DMS153 (cell line): ENCODE results near the gene F10.
"Not testable (repeated sequence)": the region's sequence is repeated elsewhere in the genome, so short reads cannot be mapped to it uniquely, and the experiment has no call there.

Experiments
- DNase-seq: peaks from one replicate; lab custom pipeline; 2025; lab: John Stamatoyannopoulos, UW

Gene F10

DNA sequence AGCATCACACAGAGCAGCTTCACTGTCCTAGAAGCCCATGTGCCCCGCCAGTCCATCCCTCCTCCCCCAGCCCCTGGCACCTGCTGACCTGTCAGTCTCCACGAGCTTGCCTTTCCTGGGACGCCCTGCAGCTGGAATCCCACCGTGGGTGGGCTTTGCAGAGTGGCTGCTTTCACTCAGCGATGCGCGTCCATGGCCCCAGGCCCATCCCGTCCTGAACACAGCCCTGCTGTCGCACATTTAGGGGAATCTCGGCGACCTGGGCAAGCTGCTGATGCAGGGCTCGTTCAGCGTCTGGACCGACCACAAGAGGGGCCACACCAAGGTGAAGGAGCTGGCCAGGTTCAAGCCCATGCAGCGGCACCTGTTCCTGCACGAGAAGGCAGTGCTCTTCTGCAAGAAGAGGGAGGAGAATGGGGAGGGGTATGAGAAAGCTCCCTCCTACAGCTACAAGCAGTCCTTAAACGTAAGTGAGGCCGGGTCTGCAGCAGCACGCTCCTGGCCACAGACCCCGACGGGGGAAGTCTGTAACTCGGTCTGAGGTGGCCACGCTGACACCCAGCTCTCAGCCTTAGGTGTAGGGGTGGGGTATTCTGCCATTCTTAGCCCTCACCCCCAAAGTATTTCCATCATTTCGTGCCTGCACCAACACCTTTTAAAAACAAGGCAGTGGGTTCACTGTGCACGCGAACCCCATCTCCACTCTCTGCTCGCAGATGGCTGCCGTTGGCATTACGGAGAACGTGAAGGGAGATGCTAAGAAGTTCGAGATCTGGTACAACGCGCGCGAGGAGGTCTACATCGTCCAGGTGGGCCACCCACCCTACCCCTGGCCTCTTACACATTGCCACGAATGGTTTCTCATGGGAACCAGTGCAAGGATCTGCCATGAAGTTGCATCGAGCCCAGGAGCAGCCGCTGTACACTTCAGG is 35.3 kb upstream of the F10 start:
- no peak for DNase-seq

DNA sequence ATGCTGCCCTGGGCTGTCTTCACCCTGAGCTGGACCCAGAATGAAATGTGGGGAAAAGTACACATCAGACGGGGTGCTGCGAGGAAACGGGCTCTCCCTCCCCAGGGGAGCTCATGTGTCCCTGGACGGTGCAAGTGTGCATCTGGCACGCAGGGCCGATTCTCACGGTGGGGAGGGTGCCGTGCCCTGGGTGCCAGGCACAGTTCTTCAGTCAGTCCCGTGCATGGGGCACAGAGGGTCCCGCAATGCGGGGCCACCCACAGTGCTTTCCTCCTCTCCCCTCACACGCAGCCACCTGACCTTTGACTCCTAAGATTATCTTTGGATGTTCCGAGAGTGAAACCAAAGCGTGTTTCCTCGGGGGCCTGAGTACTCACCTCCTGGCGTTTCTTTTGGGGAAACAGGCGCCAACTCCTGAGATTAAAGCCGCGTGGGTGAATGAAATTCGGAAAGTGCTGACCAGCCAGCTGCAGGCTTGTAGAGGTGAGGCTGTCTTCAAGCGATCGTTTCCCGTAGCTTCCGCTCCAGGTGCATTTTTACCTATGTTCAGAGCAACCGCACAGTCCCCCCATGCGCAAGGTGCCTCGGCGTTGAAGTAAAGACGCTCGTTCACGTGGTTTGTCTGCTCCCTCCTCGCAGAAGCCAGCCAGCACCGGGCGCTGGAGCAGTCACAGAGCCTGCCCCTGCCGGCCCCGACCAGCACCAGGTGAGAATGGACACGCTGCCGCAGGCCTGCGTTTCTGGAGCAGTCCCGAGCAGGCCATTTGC is 34.5 kb upstream of the F10 start:
- DNase-seq: no peak

DNA sequence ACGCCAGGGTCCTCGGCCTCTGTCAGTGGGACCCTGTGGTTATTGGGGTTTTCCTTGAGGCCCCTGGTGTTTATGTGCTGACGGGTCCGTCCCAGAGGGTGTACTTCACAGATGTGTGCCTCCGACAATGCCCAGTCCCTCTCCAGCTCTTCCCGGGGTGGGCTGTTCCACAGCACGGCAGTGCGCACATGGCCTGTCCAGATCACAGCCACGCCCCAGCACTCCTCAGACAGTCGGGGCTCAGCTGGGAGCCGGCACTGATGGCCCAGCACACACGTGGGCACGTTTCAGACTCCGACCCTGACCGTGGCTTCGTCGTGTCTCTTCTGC is 33.9 kb upstream of the F10 start:
- no peak for DNase-seq

DNA sequence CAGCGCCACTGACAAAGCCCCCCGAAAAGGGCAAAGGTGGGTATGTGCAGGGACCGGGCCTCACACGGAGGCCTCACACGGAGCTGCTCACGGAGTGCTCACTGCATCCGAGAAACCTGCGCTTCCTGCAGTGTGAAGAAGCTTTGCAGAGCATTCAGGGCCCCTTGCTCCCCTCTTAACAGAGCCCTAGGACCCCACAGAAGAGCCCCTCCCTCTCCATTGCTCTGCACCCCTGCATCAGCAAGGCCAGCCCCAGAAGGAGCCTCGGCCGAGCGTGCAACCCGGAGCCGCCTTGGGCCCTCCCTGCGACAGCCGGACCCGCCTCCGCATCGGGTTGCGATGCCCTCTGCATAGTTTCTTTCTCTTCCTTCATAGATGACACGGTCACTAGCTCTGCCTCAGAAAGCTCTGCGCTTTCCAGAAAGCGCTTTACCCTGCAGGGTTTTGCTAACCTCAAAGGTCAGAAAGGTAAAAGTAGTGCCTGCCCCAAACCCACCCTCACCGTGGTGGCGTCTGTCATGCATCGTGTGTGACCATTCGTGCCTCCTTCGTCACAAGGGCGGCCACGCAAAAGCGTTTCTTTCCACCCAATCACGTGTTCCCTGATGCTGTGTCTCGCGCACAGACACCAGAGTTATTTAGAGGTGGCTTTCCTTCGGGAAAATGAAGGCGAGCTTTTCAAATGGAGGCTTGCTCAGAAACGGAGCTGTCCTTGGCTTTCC is 32.7 kb upstream of the F10 start:
- DNase-seq: no peak

DNA sequence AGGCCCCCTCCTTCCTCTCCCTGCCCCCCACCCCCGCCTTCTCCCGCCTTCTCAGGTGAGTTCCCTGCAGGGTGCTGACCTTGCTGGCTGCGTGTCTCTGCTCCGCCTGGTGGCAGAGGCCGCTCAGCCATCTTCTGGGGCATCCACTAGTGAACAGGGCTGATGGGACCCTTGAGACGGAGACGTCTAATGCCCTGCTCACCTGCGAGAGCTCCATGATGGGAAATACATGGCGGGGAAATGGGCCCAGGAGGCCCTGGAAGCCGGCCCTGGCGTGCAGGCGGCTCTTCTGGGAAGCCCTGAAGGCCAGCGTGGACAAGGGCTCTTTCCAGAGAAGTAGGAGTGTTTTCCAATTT is 32.2 kb upstream of the F10 start:
- no peak for DNase-seq

DNA sequence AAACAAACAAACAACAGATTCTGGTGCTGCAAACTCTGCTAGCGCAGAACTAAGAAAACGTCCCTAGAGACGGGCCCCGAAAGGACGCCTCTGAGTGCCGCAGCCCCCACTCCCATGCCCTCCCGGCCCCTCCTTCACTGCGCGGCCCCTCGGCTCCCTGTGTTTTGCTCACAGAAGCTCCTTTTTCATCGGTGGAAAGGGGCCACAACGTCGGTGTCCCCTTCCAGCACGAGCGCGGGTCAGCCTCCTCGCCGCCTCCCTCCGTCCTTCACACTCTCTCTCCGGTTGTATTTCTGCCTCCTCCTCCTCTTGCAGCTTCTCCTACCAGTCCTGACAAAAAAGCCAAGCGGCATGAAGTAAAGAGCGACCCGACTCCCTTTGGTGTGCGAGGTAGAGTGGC is 31.8 kb upstream of the F10 start:
- DNase-seq: no peak

DNA sequence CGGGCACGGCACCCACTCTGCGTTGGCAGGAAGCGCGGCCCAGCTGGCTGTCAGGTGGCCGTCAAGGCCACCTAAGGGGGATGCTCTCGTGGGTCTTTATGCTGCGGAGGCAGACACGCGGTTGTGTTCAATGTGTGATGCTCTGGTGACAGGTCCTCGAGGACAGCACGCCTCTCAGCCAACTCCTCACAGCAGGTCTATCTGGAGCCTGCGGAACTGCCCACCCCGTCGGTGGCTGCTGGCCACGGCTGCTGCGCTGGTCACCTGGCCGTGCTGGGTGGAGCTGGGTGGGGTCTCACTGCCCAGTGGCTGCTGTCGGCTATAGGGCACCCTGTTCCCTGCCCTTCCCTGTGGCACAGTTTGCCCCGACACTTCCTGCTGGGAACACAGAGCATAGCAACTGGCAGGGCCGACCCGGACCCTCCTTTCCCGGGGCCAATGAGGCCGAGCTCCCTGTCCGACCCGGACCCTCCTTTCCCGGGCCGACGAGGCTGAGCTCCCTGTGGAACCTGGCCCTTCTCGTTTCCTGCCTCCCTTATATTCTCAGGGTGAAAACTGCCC is 31.3 kb upstream of the F10 start:
- no peak for DNase-seq

DNA sequence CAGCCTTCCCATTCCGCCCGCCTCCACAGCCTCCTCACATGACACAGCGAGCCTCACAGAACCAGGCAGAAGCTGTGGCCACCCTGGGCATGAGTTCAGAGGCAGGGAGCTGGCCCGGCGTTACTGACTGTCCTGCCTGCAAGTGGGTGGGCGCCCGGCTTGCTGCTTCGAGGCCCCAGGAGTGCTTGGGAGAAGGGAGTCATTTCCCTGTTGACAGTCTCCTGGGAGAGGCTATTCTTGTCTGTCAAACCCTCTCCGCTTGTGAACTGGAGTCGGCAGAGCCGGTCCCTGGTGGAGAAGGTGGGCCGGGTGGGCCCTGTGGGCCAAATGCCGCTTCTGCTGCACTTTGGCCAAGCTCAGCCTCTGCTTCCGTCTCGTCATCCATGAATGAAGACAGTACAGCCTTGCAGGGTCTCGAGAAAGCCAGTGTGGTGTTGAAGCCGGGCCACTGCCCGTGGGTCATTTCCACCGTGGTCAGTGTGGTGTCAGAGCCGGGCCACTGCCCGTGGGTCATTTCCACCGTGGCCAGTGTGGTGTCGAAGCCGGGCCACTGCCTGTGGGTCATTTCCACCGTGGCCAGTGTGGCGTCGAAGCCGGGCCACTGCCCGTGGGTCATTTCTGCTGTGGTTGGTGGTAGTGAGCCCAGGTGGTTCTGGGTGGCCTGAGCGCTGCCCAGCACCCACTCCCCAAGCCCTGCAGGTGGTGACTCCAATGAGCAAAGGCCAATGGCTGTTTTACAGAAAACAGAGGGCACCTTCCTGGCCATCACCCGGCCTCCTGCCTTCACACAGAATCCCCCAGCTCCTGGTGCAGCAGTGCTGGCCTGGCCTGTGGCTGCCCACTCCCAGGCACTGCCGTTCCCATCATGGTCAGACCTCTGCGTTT is 30.5 kb upstream of the F10 start:
- DNase-seq: no peak

DNA sequence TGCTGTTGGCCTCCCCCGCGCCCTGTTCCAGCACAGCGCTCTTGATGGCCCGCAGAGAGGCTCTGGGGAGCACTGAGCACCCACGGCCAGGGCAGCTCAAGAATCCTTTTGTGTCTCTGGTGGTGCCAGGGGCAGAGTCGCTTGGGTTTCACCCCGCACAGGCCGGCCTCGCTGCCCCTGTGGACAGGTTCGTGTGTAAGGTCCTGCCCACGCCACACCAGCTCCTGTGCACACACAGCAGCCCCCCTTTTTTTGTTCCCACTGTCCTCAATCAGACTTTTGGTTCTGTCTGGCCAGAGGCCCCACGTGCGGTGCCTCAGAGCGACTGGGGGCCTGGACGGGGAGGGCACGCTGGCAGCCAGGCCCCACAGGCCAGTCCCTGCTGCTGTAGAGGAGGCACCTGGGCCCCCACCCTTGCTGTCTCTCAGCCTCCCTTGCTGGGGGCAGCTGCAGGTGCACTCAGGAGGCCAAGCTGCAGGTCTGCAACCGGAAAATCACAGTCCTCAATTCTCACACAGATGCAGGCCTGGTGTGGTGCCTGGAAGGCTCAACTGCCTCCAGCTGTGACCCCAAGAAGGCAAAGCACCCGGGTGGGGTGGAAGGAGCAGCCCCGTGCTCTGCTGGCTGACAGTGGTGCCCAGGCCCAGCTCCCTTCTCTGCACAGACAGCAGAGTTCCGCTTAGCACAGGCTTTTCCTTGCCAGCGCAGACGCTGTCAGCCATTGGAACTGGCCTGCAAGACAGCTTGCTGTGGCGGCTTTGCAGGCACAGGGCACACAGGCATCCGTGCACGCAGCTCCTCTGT is 29.6 kb upstream of the F10 start:
- no peak for DNase-seq

DNA sequence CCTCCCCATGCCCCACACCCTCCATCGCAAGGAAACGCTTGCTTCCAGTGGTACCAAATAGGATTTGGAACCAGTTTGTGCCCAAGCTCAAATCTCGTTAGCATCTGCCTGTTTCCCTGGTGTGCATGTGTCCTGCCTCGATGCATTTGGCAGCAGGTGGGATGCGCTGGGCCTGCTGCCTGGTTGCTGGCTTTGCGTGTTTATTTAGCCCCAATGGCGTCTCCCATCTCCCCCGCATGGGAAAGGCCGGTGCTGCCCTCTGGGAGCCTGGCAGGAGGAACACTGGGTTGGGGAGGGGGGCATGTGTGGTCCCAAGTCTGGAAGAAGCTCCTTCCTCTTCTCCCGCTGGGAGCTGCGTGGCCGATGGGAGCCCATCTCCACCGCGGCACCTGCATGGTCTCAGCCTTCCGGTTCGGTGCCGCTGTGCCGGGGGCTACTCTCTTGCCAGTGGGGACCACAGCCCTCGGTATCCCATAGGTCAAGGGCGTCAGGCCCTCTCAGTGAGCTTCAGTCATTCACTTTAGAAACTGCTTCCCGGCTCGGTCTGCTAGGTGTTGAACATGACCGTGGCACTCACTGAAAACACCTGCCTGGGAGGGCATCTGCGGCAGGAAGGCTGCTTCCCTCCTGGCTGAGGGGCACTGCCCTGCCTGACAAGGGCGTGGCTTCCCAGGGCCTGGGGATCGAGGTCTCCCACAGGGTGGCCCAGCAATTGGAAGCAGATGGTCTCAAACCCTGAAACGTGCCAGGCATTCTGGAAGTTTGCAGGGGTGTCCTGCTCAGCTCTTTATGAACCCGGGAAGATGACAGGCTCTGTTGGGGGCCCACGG is 28.8 kb upstream of the F10 start:
- no peak for DNase-seq

DNA sequence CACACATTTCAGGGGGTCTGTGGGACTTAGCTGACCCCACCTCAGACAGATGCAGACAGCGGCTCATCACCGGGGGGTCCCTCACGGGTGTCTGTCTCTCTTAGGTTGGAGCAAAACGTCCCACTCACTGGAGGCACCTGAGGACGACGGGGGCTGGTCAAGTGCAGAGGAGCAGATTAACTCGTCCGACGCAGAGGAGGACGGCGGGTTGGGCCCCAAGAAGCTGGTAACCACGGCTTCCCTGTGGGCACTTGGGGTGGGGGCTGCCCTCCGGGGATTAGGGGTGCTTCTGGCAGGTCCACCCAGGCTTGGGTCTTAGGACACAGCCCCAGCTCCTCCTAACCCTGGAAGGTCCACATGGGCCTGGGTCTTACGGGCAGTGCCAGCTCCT is 28.2 kb upstream of the F10 start:
- DNase-seq: no peak

DNA sequence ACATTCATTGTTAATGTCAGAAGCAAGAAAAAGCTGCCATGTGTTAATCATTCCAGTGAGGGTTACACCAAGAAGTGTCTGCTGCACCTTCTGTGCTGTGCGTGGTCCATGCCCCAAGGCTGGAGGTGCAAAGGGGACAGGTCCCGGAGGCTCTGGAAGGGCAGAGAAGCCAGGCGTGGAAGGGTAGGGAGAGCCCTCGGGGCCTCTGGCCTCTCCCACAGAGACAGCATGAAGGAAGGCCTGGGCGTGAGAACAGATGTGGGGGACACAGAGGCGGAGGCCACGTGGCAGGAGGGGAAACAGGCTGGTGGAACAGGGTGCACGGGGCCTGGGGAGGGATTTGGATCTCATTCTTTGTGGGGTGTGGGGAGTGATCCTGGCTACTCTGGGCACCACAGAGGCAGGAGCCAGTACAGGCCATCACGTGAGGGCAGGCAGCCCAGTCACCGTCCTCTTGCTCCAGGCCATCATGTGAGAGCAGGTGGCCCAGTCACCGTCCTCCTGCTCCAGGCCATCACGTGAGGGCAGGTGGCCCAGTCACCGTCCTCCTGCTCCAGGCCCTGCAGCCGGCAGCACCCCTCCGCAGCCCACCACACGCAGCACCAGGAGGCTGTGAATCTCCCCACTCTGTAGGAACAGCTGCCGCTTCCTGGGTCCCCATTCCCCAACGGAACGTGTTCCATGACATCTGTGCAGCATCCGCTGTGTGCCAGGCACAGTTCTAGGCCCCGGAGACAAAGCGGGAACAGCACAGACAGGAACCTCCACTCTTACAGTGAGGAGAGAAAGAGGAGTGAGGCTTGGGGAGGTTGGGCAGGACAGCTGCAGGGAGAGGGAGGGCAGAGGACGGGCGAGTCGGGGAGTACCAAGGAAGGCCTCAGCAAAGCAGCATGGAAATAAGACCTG is 27.2 kb upstream of the F10 start:
- DNase-seq: no peak

DNA sequence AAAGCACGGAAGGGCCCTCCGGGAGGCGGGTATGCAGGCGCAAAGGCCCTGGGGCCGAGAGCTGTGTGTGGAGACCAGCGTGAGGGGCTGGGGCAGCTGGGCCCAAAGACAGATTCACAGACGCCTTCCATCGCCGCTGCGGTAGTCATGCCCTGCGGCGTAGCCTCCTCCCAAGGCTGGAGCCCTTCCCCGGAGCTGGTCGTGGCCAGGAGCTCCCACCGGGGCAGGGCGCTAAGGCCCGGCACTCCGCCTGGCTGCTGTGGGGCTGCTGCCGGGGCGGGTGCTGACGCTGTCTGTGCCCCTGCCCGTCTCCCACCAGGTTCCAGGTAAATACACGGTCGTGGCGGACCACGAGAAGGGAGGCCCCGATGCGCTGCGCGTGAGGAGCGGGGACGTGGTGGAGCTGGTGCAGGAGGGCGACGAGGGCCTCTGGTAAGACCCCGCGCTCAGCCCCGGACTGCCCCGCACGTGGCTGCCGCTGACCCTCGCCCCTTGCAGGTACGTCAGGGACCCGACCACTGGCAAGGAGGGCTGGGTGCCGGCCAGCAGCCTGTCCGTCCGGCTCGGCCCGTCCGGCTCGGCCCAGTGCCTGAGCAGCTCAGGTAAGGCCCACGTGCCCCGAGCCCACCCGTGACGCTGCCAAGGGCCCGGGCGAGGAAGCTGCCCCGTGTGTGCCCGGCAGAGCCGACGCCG is 26.4 kb upstream of the F10 start:
- no peak for DNase-seq

DNA sequence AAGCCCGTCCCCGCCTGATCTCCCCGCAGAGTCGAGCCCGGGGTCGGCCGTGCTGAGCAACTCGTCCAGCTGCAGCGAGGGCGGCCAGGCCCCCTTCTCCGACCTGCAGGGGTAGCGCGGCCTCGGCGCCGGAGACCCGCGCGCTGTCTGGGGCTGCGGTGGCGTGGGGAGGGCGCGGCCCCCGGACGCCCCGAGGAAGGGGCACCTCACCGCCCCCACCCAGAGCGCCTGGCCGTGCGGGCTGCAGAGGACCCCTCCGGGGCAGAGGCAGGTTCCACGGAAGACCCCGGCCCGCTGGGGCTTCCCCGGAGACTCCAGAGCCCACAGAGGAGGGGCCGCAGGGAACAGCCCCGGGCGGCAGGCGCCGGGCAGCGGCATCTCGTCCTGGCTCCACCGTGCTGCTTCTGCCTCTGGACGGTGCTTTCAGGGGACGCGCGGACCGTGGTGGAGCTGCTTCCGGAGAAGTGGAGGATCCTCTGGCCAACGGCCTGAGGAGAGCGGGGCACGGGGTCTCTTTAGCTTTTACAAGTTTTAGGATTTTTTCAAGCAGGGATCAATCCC is 25.8 kb upstream of the F10 start:
- no peak for DNase-seq

DNA sequence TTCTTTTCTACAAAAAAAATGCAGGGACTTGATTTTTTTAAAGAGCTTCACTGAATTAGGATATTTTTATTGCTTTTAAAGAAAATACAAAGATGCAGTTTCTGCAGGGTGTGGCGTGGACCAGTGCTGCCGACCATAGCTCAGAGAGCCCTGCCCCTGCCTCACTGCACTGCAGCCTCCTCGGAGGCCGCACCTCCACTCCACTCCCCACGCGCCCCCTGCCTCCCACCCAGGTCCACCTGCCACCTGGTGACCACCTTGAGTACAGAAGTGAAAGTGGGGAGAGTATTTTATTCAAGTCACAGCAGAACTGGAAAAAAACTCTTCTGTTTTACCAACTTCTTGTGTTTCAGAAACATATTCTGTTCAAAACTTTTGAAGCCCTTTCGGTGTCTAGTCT is 24.9 kb upstream of the F10 start:
- no peak for DNase-seq

DNA sequence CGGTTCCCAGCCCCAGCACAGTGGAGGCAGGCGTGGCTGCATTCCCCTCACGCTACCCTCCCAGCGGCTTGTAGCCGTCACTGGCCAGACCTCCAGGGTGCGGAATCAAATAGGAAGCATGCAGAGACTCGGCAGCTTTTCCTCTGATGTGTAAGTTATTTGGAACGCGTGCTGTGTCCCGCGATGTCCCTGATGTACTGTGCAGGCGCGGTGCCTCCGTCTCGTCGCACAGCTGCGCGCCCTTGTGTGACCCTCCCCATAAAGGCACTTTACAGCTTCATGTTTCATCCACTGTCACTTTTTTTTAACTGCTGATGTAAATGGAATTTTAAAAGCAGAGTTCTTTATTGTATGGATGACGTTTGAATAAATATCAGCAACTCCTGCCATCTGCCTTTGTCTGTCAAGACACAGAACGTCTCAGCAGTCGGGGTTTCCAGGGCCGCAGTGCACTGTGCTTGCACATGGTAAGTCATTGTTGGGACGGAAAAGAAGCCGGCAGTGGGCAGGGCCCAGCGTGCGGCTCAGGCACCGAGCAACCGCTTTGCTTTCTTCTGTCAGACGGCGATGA is 24.4 kb upstream of the F10 start:
- no peak for DNase-seq

DNA sequence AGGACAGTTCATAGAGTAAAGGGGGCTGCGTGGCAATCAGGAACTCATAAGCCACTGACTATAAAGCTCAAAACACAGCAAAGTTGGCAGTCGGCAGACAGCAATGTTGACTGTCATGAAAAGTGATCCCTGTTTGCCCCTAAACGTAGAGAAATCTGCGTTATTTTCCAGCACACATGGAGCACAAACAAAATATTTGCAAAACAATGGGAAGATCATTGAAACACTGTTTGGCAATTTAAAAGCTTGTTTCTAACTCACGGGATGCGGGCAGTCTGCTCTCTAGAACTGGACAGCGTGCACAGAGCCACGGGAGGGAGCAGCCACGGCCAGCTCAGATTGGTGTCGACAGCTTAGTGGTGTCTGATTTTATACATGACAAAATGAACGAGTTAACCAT is 23.5 kb upstream of the F10 start:
- no peak for DNase-seq

DNA sequence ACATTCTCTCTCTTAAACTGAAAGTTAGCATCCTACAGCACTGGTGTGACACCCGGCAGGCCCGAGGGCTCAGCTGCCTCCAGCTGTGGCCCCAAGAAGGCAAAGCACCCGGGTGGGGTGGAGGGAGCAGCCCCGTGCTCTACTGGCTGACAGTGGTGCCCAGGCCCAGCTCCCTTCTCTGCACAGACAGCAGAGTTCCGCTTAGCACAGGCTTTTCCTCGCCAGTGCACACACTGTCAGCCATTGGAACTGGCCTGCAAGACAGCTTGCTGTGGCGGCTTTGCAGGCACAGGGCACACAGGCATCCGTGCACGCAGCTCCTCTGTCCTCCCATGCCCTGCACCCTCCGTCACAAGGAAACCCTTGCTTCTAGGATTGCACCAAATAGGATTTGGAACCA is 20.3 kb upstream of the F10 start:
- not testable (repeated sequence) for DNase-seq
